NB4 (cell line): ENCODE results near the gene HEXD.

Experiments
- DNase-seq: peaks from one replicate; pipeline ENCODE4 v3.0.0; 2010; ENCODE audit warnings: low read depth
- H3K4me3 ChIP-seq: one replicate; pipeline ENCODE4 v1.5.1; 2011; ENCODE audit warnings: mild to moderate bottlenecking, low read depth, low read length, moderate library complexity
- CTCF ChIP-seq: IDR thresholded peaks from one replicate; pipeline ENCODE4 v1.5.1; 2012; ENCODE audit warnings: low read depth, low read length
- MAX ChIP-seq: IDR thresholded peaks from 2 replicates; pipeline ENCODE4 v1.6.1; 2011; ENCODE audit warnings: low read depth, low read length
- MYC ChIP-seq: IDR thresholded peaks from 2 replicates; pipeline ENCODE4 v1.6.1; 2011; ENCODE audit warnings: low read depth, low read length
- POLR2A ChIP-seq: IDR thresholded peaks from 2 replicates; pipeline ENCODE4 v1.6.1; 2011; ENCODE audit warnings: mild to moderate bottlenecking; ENCODE audit not compliant: insufficient read length; ENCODE audit errors: extremely low read depth

Gene HEXD

GRCh38 chr17:82463925-82464566, 45.9 kb downstream of the HEXD start:
- no peak overlapping the region for H3K4me3 ChIP-seq
- TF ChIP-seq MAX (no peak), CTCF (no peak), POLR2A (no peak)
- no peak for DNase-seq

GRCh38 chr17:82464567-82464929, 46.4 kb downstream of the HEXD start:
- no peak overlapping the region for H3K4me3 ChIP-seq
- DNase-seq, result no peak
- TF ChIP-seq CTCF, result no peak
- TF ChIP-seq MYC, result no peak
- TF ChIP-seq POLR2A, result no peak
- TF ChIP-seq MAX, result no peak

- H3K4me3 ChIP-seq, result no peak overlapping the region
- TF ChIP-seq MYC, result no peak
- no peak for TF ChIP-seq CTCF
- no peak for TF ChIP-seq POLR2A
- TF ChIP-seq MAX, result no peak
- no peak for DNase-seq
These were observed 47.0 kb downstream of the HEXD start for GRCh38 chr17:82465023-82465603.

- no peak overlapping the region for H3K4me3 ChIP-seq
- DNase-seq, result no peak
- TF ChIP-seq CTCF (no peak), MYC (no peak), MAX (no peak), POLR2A (no peak)
These were observed 50.5 kb downstream of the HEXD start for GRCh38 chr17:82468692-82469091.

GRCh38 chr17:82470065-82470464, 51.9 kb downstream of the HEXD start:
- TF ChIP-seq MYC, result no peak
- no peak for TF ChIP-seq POLR2A
- no peak for TF ChIP-seq MAX
- no peak for TF ChIP-seq CTCF
- H3K4me3 ChIP-seq, result no peak overlapping the region
- no peak for DNase-seq
